Hepatocyte (in vitro differentiated cells): ENCODE measurements around the gene SORBS2.

Experiments used
- EZH2phosphoT487 ChIP-seq: fragments of 200-600 bp; sonication (generic); IDR thresholded peaks from one replicate; pipeline ENCODE4 v1.6.1; 2018; ENCODE audit warnings: antibody characterized with exemption, mild to moderate bottlenecking, low read depth, moderate library complexity; ENCODE audit not compliant: unreplicated experiment, severe bottlenecking
- TF ChIP-seq, protein P1 (sequence below): fragments of 200-600 bp; sonication (generic); IDR thresholded peaks from 2 replicates; pipeline ENCODE4 v1.5.1; 2016; ENCODE audit warnings: antibody characterized with exemption, mild to moderate bottlenecking; ENCODE audit not compliant: poor library complexity

DNA sequence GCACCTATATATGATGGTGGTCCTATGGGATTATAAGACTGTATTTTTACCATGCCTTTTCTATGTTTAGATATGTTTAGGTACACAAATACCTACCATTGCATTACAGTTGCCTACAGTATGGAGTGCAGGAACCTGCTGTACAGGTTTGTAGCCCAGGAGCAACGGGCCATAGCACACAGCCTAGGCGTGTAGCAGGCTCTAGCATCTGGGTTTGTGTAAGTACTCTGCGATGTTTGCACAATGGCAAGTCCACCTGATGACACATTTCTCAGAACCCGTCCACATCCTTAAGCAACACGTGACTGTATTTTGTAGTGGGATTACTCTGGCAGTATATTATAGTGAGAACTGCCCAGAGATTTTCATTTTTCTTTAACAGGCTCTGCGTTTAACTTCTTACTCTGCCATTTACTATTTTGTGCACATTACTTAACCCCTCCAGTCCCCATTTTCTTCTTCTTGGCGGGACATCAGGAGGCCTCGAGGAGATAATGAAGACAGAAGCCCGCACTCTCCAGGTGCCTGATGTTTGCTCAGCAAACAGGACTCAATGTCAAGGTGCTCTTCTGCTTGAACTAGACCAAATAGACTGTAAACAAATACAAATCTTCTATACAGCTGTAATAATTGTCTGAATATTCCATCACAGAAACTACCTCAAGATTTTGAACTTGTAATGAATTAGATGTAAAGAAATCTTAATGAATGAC is 174.7 kb downstream of the SORBS2 start:
- no peak for TF ChIP-seq EZH2phosphoT487
- TF ChIP-seq, protein P1, sequence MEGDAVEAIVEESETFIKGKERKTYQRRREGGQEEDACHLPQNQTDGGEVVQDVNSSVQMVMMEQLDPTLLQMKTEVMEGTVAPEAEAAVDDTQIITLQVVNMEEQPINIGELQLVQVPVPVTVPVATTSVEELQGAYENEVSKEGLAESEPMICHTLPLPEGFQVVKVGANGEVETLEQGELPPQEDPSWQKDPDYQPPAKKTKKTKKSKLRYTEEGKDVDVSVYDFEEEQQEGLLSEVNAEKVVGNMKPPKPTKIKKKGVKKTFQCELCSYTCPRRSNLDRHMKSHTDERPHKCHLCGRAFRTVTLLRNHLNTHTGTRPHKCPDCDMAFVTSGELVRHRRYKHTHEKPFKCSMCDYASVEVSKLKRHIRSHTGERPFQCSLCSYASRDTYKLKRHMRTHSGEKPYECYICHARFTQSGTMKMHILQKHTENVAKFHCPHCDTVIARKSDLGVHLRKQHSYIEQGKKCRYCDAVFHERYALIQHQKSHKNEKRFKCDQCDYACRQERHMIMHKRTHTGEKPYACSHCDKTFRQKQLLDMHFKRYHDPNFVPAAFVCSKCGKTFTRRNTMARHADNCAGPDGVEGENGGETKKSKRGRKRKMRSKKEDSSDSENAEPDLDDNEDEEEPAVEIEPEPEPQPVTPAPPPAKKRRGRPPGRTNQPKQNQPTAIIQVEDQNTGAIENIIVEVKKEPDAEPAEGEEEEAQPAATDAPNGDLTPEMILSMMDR, result no peak
